SK-N-MC (cell line): ENCODE measurements around the gene PSTK.

Experiments used
- DNase-seq: peaks from one replicate; pipeline ENCODE4 v3.0.0-alpha.2; 2011; ENCODE audit warnings: low read depth, low spot score
- H3K27ac ChIP-seq: fragments of 200-600 bp; sonication (generic); 2 replicates; pipeline ENCODE4 v1.5.1; 2016; ENCODE audit warnings: mixed run types
- H3K36me3 ChIP-seq: fragments of 200-600 bp; sonication (generic); 2 replicates; pipeline ENCODE4 v1.6.1; 2017; ENCODE audit warnings: antibody characterized with exemption, low read length, mixed read lengths; ENCODE audit not compliant: insufficient read depth
- H3K4me3 ChIP-seq: fragments of 200-600 bp; sonication (generic); 2 replicates; pipeline ENCODE4 v1.5.1; 2016
- H3K9ac ChIP-seq: fragments of 200-600 bp; sonication (generic); 2 replicates; pipeline ENCODE4 v1.8.0; 2017; ENCODE audit warnings: mixed run types, mixed read lengths; ENCODE audit not compliant: insufficient read length
- H3K9me3 ChIP-seq: fragments of 200-600 bp; sonication (generic); 2 replicates; pipeline ENCODE4 v1.6.1; 2017; ENCODE audit warnings: low read depth, mild to moderate bottlenecking, antibody characterized with exemption, low read length, moderate library complexity, mixed read lengths
- EZH2 ChIP-seq: fragments of 200-600 bp; sonication (generic); IDR thresholded peaks from one replicate; pipeline ENCODE4 v1.6.1; 2017; ENCODE audit warnings: antibody characterized with exemption
- FOXP2 ChIP-seq: optimal IDR thresholded peaks from 2 replicates; pipeline ENCODE3; 2011; ENCODE audit warnings: mild to moderate bottlenecking, moderate library complexity; ENCODE audit not compliant: insufficient read depth; ENCODE audit errors: extremely low read length, control extremely low read depth
- POLR2AphosphoS5 ChIP-seq: IDR thresholded peaks from 2 replicates; pipeline ENCODE4 v1.6.1; 2012; ENCODE audit warnings: mild to moderate bottlenecking, low read depth, low read length, borderline replicate concordance

Gene PSTK

DNA sequence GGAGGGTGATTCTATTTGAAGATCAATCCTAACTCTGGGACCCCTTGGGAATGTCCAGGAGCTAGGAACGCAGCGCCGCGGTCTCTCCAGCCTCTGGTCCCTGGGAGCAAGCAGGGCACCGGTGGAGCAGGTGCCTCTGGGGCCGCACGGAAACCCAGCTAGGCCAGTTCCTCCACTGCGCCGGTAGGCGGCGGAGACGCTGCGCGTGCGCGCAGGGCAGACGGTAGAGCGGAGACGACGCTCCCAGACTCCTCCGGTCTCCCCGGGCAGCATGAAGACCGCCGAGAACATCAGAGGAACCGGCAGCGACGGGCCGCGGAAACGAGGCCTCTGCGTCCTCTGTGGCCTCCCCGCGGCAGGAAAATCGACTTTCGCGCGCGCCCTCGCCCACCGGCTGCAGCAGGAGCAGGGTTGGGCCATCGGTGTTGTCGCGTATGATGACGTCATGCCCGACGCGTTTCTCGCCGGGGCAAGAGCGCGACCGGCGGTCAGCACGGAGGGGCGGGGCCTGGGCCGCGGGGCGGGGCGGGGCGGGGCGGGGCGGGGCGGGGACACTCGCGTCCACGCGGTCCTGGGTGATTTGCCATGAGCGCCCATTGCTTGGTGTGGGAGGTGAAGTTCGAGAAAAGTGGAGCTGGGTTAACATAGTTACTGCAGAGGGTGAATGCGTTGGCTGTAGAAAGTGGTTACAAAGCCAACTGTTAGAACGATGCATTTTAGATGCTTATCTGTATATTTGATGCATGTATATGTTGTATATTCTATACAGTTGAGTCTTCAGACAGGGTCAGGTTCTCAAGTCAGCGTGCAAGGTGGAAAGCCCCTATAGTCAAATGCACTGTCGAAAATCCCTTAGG lies at the start of gene PSTK:
Gene PSTK, plus strand, starts transcription at position 193 of the 857 bp plus-strand sequence. Its CDS starts 79 bp downstream, at position 272.
- peak within 1 kb of the TSS; percentile 79 for H3K4me3 ChIP-seq
- TF ChIP-seq EZH2, result no peak
- peak; percentile 55; the same call in 1 of the 2 replicates for TF ChIP-seq POLR2AphosphoS5
- no peaks in the 10 kb centered on the region for H3K9me3 ChIP-seq
- no peak for DNase-seq
- peak within 1 kb of the TSS; percentile 74; the same call in 1 of the 2 replicates for H3K27ac ChIP-seq
- peak within 1 kb of the TSS; percentile 80 for H3K9ac ChIP-seq
- H3K36me3 ChIP-seq, result no peaks in the 10 kb centered on the region; the same call in 1 of the 2 replicates

DNA sequence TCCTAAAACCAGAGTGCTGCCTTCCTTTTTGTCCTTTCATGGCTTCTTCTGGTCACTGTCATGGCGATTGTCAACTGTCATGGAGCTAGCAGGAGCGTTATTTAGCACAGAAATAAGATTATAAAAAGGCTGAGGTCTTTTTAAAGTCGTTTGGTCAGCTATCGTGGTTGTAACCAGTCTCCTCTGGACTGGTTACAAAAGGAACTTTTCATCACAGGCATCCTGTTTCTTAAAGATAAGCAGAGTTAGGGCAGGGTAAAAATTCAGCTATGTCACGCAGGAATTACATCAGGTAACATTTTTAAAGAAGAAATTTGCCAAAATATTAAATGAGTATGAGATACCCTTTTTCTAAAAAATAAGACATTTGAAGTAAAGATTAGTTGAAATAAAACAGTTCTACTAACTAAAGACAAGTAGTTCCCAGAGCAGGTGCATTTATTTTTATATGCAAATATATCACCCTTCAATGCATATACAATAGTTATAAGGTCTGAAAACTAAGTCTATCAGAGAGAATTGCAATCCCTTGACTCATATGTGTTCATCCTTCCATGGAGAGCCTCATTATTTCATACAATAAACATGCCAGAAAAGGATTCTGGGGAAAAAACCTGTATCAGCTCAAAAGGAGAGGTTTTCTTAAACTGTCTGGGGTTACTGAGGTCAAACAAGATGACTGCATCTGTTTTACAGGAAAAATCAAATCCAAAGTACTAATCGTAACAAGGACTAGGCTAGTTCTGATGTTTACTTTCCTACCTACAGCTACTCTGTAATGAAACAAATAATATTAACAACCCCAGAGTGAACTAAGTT lies 48.9 kb upstream of the PSTK start:
- H3K27ac ChIP-seq, result no peak overlapping the region
- H3K9me3 ChIP-seq, result no peaks in the 10 kb centered on the region
- H3K4me3 ChIP-seq, result no peak overlapping the region
- H3K9ac ChIP-seq, result no peak overlapping the region
- TF ChIP-seq POLR2AphosphoS5, result no peak
- no peak for TF ChIP-seq EZH2
- no peak for TF ChIP-seq FOXP2
- H3K36me3 ChIP-seq, result no peaks in the 10 kb centered on the region
- no peak for DNase-seq

- H3K36me3 ChIP-seq, result peaks cover 13% of the 10 kb centered on the region; the same call in 1 of the 2 replicates
Observed at GRCh38 chr10:122939133-122939855, 40.9 kb upstream of the PSTK start.

DNA sequence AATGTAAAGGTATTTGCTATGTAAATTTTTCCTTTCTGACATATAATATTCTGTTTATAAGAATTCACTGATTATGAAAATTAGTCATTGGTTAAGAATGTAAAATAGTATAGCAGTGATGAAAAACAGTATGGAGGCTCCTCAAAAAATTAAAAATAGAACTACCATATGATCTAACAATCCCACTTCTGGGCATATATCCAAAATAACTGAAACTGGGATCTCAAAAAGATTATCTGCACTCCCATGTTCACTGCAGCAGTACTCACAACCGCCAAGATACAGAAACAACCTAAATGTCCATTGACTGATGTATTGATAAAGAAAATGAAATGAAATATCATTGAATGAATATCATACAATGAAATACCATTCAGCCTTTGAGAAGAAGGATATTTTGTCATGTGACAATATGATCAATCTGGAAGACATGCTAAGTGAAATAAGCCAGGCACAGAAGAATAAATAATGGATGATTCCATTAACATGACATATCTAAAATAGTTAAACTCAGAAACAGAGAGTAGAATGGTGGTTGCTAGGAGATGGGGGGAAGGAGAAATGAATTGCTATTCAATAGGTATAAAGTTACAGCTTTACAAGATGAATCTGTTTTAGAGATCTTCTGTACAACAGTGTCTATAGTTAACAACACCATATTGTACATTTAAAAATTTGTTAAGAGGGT lies 40.2 kb upstream of the PSTK start:
- Histone ChIP-seq H3K9me3 (no peaks in the 10 kb centered on the region), H3K27ac (no peak overlapping the region), H3K36me3 (peaks cover 13% of the 10 kb centered on the region; the same call in 1 of the 2 replicates), H3K9ac (no peak overlapping the region), H3K4me3 (no peak overlapping the region)
- no peak for DNase-seq
- no peak for TF ChIP-seq POLR2AphosphoS5
- TF ChIP-seq EZH2, result no peak

More at GRCh38 chr10:122939133-122939855, 40.9 kb upstream of the PSTK start:
- no peak for DNase-seq
- Histone ChIP-seq H3K9ac (no peak overlapping the region), H3K27ac (no peak overlapping the region), H3K9me3 (no peaks in the 10 kb centered on the region), H3K4me3 (no peak overlapping the region)
- TF ChIP-seq FOXP2 (no peak), EZH2 (no peak), POLR2AphosphoS5 (no peak)

- H3K36me3 ChIP-seq, result no peaks in the 10 kb centered on the region; the same call in 1 of the 2 replicates
- no peak overlapping the region for H3K27ac ChIP-seq
- TF ChIP-seq FOXP2 (no peak), POLR2AphosphoS5 (no peak), EZH2 (no peak)
- H3K9ac ChIP-seq, result no peak overlapping the region
- H3K4me3 ChIP-seq, result no peak overlapping the region
- no peaks in the 10 kb centered on the region for H3K9me3 ChIP-seq
- no peak for DNase-seq
Observed at GRCh38 chr10:122949296-122949695, 30.9 kb upstream of the PSTK start.

DNA sequence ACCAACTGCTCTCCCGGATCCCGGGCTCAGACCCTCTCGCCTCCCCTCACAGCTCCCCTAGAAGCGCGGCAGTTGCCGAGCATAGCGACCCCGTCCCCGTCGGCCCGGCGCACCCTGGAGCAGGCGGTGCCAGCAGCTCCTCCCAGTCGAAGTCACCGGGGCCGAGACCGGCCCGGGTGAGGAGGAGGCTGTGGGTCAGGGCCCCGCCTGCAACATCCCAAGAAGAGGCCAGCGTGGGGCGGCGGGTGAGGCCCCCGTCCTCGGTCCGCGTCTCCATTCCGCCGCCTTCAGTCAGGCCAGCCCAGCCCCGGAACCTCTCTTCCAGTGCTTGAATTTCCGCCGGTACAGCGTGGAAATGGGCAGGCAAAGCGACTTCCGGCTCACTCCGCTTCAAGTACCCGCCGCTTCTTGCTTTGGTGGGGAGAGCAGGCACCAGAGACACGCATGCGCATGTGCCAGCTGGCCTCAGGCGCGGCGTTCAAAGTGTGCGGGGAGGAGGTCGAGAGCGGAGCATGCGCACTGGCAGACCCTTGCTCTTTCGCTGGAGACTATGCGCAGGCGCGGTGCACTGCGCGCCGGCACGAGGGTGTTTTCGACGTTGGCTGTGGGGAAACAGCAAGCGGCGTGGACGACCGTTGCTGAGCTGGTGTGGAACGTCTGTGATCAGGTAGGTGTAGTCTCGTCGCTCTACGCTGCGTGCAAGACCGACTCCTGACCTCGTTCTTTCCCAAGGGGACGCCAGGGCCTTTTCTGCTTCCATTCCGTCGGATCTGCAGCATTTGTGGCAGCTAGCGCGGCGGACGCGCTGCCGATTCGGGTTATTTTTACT lies 26.1 kb upstream of the PSTK start, which contains the start of gene C10orf88:
Gene C10orf88, minus strand, starts transcription at position 326 of the 829 bp plus-strand sequence. Its CDS starts 49 bp downstream, at position 277.
- H3K36me3 ChIP-seq, result no peaks in the 10 kb centered on the region
- TF ChIP-seq EZH2, result no peak
- peak; percentile 59 for TF ChIP-seq POLR2AphosphoS5
- no peak for TF ChIP-seq FOXP2

GRCh38 chr10:122954731-122955050 lies 25.5 kb upstream of the PSTK start:
- H3K27ac ChIP-seq, result no peak overlapping the region
- no peaks in the 10 kb centered on the region; the same call in 1 of the 2 replicates for H3K9me3 ChIP-seq
- H3K9ac ChIP-seq, result no peak overlapping the region
- no peak for TF ChIP-seq EZH2
- no peak for TF ChIP-seq FOXP2
- TF ChIP-seq POLR2AphosphoS5, result no peak
- no peaks in the 10 kb centered on the region for H3K36me3 ChIP-seq
- DNase-seq, result no peak
- H3K4me3 ChIP-seq, result peak overlapping the region; percentile 61

More for the DNA sequence above, 26.1 kb upstream of the PSTK start, which contains the start of gene C10orf88:
- DNase-seq, result peak; percentile 73
- H3K9me3 ChIP-seq, result no peaks in the 10 kb centered on the region; the same call in 1 of the 2 replicates
- H3K9ac ChIP-seq, result peak within 1 kb of the TSS; percentile 84
- H3K4me3 ChIP-seq, result peak within 1 kb of the TSS; percentile 78
- H3K27ac ChIP-seq, result no peak within 1 kb of the TSS
